ENCODE measurements around the gene CTCF. TPM values are rescaled to one million over a fixed set of nuclear protein-coding genes. Genes with fewer than 3 reads are reported as not detected.

CTCF gene
- total and polyA plus RNA-seq, 2 experiments from 2014 or later = 35.5 to 46.0 TPM

DNA sequence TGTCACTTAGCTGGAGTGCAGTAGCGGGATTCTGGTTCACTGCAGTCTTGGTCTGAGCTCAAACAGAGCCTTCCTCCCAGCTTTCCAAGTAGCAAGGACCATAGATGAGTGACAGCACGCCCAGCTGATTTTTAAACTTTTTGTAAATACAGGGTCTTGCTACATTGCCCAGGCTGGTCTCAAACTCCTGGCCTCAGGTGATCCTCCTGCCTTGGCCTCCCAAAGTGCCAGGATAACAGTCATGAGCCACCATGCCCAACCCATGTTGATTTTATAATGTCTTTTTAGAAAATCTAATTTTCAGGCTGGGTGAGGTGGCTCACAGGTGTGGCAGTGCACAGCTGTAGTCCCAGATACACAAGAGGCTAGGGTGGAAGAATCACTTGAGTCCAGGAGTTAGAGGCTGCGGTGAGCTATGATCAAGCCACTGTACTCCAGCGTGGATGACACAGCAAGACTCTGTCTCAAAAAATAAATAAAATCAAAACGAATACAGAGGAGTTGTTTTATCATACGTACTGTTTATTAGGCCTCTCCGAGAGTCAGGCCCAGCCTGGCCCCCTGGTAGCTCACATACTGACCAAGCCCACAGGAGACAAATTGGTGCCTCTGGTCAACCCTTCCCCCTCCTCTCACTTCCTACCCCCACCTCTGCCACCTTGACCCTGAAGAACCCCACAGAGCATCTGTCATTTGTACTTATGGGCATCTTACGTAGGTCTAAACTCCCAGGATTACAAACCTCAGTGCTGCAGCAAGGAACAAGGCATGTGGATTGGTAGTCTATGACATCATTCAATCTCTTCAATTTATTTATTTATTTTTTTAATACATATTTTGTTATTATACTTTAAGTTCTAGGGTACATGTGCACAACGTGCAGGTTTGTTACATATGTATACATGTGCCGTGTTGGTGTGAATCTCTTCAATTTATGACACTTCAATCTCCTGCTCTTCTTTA is 117.9 kb downstream of the CTCF start:
- no peaks in the 10 kb centered on the region for H3K9me2 ChIP-seq (replicated peaks; ENCODE audit: insufficient read depth)
- no peaks in the 10 kb centered on the region for H3K4me1 ChIP-seq (ENCODE audit: insufficient read depth)
- no peaks in the 10 kb centered on the region for H3K79me2 ChIP-seq
- no peak overlapping the region for H3K4me2 ChIP-seq
- WGBS (ENCODE audit: low lambda C conversion rate, missing lambda C conversion rate) = 98% methylated on average over 10 of the region's 10 CpGs
- TF ChIP-seq EZH2phosphoT487 (IDR thresholded peaks at IDR 0.05; ENCODE audit: low read depth, severe bottlenecking, unreplicated experiment) (no peak), EZH2 (IDR thresholded peaks at IDR 0.05; ENCODE audit: borderline replicate concordance) (no peak)
- TF ChIP-seq, protein P1, sequence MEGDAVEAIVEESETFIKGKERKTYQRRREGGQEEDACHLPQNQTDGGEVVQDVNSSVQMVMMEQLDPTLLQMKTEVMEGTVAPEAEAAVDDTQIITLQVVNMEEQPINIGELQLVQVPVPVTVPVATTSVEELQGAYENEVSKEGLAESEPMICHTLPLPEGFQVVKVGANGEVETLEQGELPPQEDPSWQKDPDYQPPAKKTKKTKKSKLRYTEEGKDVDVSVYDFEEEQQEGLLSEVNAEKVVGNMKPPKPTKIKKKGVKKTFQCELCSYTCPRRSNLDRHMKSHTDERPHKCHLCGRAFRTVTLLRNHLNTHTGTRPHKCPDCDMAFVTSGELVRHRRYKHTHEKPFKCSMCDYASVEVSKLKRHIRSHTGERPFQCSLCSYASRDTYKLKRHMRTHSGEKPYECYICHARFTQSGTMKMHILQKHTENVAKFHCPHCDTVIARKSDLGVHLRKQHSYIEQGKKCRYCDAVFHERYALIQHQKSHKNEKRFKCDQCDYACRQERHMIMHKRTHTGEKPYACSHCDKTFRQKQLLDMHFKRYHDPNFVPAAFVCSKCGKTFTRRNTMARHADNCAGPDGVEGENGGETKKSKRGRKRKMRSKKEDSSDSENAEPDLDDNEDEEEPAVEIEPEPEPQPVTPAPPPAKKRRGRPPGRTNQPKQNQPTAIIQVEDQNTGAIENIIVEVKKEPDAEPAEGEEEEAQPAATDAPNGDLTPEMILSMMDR (IDR thresholded peaks at IDR 0.05; ENCODE audit: poor library complexity) = no peak
- no peaks in the 10 kb centered on the region for H3K9me3 ChIP-seq (ENCODE audit: low read depth)
- no peaks in the 10 kb centered on the region for H4K20me1 ChIP-seq (ENCODE audit: insufficient read depth, poor library complexity, severe bottlenecking)
- H3K27me3 ChIP-seq = no peaks in the 10 kb centered on the region
- DNase-seq (ENCODE audit: low spot score) = no peak
- H2AFZ ChIP-seq = no peak overlapping the region
- no peak overlapping the region for H3K27ac ChIP-seq
- H3K4me3 ChIP-seq = no peak overlapping the region
- H3K36me3 ChIP-seq (replicated peaks; ENCODE audit: insufficient read depth, low read depth) = no peaks in the 10 kb centered on the region

DNA sequence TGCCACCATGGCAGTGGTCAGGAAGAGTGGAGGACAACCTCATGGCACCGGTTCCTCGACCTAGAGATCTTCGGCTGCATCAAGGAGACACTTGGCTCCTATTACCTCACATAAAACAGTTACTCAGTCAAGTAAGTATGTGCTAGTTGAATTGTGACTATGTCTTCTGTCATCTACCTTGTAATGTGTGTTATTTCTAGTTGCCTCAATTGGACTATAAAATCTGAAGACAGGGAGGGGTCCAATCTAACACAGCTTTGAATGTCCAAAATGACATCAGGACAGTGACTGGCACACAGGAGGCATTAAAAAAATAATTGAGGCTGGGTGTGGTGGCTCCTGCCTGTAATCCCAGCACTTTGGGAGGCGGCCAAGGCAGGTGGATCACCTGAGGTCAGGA is 121.4 kb downstream of the CTCF start:
- Histone ChIP-seq H2AFZ (no peak overlapping the region), H3K79me2 (no peaks in the 10 kb centered on the region), H3K27ac (no peak overlapping the region), H3K4me3 (no peak overlapping the region), H3K9me3 (ENCODE audit: low read depth) (no peaks in the 10 kb centered on the region), H4K20me1 (ENCODE audit: insufficient read depth, poor library complexity, severe bottlenecking) (no peaks in the 10 kb centered on the region), H3K4me2 (no peak overlapping the region), H3K9me2 (replicated peaks; ENCODE audit: insufficient read depth) (no peaks in the 10 kb centered on the region), H3K27me3 (no peaks in the 10 kb centered on the region), H3K36me3 (replicated peaks; ENCODE audit: insufficient read depth, low read depth) (no peaks in the 10 kb centered on the region), H3K4me1 (ENCODE audit: insufficient read depth) (no peaks in the 10 kb centered on the region)
- no peak for DNase-seq (ENCODE audit: low spot score)
- 94% methylated on average over 4 of the region's 4 CpGs for WGBS (ENCODE audit: low lambda C conversion rate, missing lambda C conversion rate)
- TF ChIP-seq EZH2phosphoT487 (IDR thresholded peaks at IDR 0.05; ENCODE audit: low read depth, severe bottlenecking, unreplicated experiment) = no peak
- TF ChIP-seq, protein P1 (IDR thresholded peaks at IDR 0.05; ENCODE audit: poor library complexity) = no peak

DNA sequence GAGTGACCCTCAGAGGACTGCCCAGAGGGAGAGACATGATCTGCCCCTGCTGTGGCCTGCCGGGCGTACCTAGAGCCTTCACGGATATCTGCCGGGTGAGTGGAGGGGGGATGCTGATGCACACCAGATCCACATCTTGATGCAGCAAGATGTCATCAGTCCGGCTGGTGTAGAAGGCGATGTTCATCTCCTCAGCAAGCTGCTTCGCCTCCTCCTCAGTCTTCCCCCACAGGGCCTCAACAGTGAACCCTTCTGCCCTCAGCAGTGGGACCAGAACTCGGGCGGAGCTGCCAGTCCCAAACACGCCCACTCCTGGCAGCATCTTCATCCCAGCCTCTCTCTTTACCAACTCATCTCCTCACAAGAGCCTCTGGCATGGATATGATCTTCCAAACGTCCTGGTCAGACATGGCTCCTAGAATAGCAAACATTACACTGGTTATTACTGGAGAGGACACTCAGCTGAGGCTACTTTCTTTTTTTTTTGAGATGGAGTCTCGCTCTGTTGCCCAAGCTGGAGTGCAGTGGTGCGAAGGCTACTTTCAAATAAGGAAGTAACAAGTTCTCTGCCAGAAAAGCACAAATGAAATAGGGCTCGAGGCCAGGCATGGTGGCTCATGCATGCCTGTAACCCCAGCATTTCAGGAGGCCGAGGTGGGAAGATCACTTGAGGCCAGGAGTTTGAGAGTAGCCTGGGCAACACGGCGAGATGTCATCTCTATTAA is 123.2 kb downstream of the CTCF start:
- H3K4me1 ChIP-seq (ENCODE audit: insufficient read depth) = no peaks in the 10 kb centered on the region
- no peak overlapping the region for H3K4me2 ChIP-seq
- no peaks in the 10 kb centered on the region for H3K27me3 ChIP-seq
- H3K4me3 ChIP-seq = no peak overlapping the region
- H4K20me1 ChIP-seq (ENCODE audit: insufficient read depth, poor library complexity, severe bottlenecking) = no peaks in the 10 kb centered on the region
- TF ChIP-seq EZH2 (IDR thresholded peaks at IDR 0.05; ENCODE audit: borderline replicate concordance) (no peak), EZH2phosphoT487 (IDR thresholded peaks at IDR 0.05; ENCODE audit: low read depth, severe bottlenecking, unreplicated experiment) (no peak)
- TF ChIP-seq, protein P1 (IDR thresholded peaks at IDR 0.05; ENCODE audit: poor library complexity) = no peak
- H3K9me2 ChIP-seq (replicated peaks; ENCODE audit: insufficient read depth) = no peaks in the 10 kb centered on the region
- DNase-seq (ENCODE audit: low spot score) = no peak
- H3K9me3 ChIP-seq (ENCODE audit: low read depth) = no peaks in the 10 kb centered on the region
- no peaks in the 10 kb centered on the region for H3K79me2 ChIP-seq
- H3K27ac ChIP-seq = no peak overlapping the region
- no peak overlapping the region for H2AFZ ChIP-seq
- WGBS (ENCODE audit: low lambda C conversion rate, missing lambda C conversion rate) = 95% methylated on average over 17 of the region's 17 CpGs
- no peaks in the 10 kb centered on the region for H3K36me3 ChIP-seq (replicated peaks; ENCODE audit: insufficient read depth, low read depth)

Small RNAs within 50 kb of the gene (small RNA-seq; reads per million reads assigned to genes)
- gene AC027682.3 = not detected

Other genes starting within 250 kb of the CTCF start
- not detected in 2 replicates for gene KCTD19, start 235.8 kb upstream of the CTCF start, total RNA-seq
- gene KCTD19, start 235.8 kb upstream of the CTCF start, polyA plus RNA-seq = not detected in 2 replicates
- 0.23 and 0.32 TPM in 2 replicates for gene LRRC36, start 235.7 kb upstream of the CTCF start, total RNA-seq
- 0.69 TPM in 1 of 2 replicates, not detected in the other for gene LRRC36, start 235.7 kb upstream of the CTCF start, polyA plus RNA-seq
- gene TPPP3, start 169.0 kb upstream of the CTCF start, total RNA-seq = 0.88 and 3.2 TPM in 2 replicates
- 13.4 and 20.1 TPM in 2 replicates for gene TPPP3, start 169.0 kb upstream of the CTCF start, polyA plus RNA-seq
- 1.9 and 5.9 TPM in 2 replicates for gene ZDHHC1, start 146.0 kb upstream of the CTCF start, total RNA-seq
- gene ZDHHC1, start 146.0 kb upstream of the CTCF start, polyA plus RNA-seq = 10.0 and 10.6 TPM in 2 replicates
- gene HSD11B2, start 131.4 kb upstream of the CTCF start, total RNA-seq = 0.93 and 1.6 TPM in 2 replicates
- gene HSD11B2, start 131.4 kb upstream of the CTCF start, polyA plus RNA-seq = 2.3 and 4.2 TPM in 2 replicates
- gene ATP6V0D1, start 81.4 kb upstream of the CTCF start, total RNA-seq = 115 and 157 TPM in 2 replicates
- gene ATP6V0D1, start 81.4 kb upstream of the CTCF start, polyA plus RNA-seq = 223 and 232 TPM in 2 replicates
- gene AGRP, start 79.0 kb upstream of the CTCF start, total RNA-seq = 1.9 TPM in 1 of 2 replicates, not detected in the other
- 0.93 and 2.3 TPM in 2 replicates for gene AGRP, start 79.0 kb upstream of the CTCF start, polyA plus RNA-seq
- gene RIPOR1, start 33.7 kb upstream of the CTCF start, total RNA-seq = 12.5 and 12.9 TPM in 2 replicates
- 37.8 and 38.3 TPM in 2 replicates for gene RIPOR1, start 33.7 kb upstream of the CTCF start, polyA plus RNA-seq
- gene CARMIL2, start 82.6 kb downstream of the CTCF start, total RNA-seq = 0.52 and 1.7 TPM in 2 replicates
- gene CARMIL2, start 82.6 kb downstream of the CTCF start, polyA plus RNA-seq = 2.6 and 2.9 TPM in 2 replicates
- 17.1 and 18.5 TPM in 2 replicates for gene ACD, start 97.7 kb downstream of the CTCF start, total RNA-seq
- 26.3 and 28.5 TPM in 2 replicates for gene ACD, start 97.7 kb downstream of the CTCF start, polyA plus RNA-seq
- gene PARD6A, start 98.4 kb downstream of the CTCF start, total RNA-seq = 1.1 and 1.4 TPM in 2 replicates
- gene PARD6A, start 98.4 kb downstream of the CTCF start, polyA plus RNA-seq = 1.8 and 3.0 TPM in 2 replicates
- 8.3 and 10.2 TPM in 2 replicates for gene ENKD1, start 104.2 kb downstream of the CTCF start, total RNA-seq
- 13.1 and 16.0 TPM in 2 replicates for gene ENKD1, start 104.2 kb downstream of the CTCF start, polyA plus RNA-seq
- gene C16orf86, start 104.3 kb downstream of the CTCF start, total RNA-seq = 1.7 and 2.3 TPM in 2 replicates
- gene C16orf86, start 104.3 kb downstream of the CTCF start, polyA plus RNA-seq = 3.4 and 4.1 TPM in 2 replicates
- 9.8 and 10.4 TPM in 2 replicates for gene GFOD2, start 156.8 kb downstream of the CTCF start, total RNA-seq
- gene GFOD2, start 156.8 kb downstream of the CTCF start, polyA plus RNA-seq = 7.5 and 12.4 TPM in 2 replicates
- gene RANBP10, start 244.0 kb downstream of the CTCF start, total RNA-seq = 8.6 and 8.8 TPM in 2 replicates
- gene RANBP10, start 244.0 kb downstream of the CTCF start, polyA plus RNA-seq = 12.4 and 12.6 TPM in 2 replicates
- gene TSNAXIP1, start 244.4 kb downstream of the CTCF start, total RNA-seq = 3.1 TPM in 2 replicates
- 2.0 and 5.8 TPM in 2 replicates for gene TSNAXIP1, start 244.4 kb downstream of the CTCF start, polyA plus RNA-seq